ENCODE results near the gene FAM25G.

GRCh38 chr10:47445720-47446119, 45.8 kb downstream of the FAM25G start:
- TF ChIP-seq CTCF (IDR thresholded peaks at IDR 0.05; ENCODE audit: insufficient read depth, low read length) (no peak), POLR2AphosphoS5 (IDR thresholded peaks at IDR 0.05; ENCODE audit: low read depth) (no peak)
